Activated naive CD4-positive, alpha-beta T cell treated with anti-CD3 and anti-CD28 coated beads for 36 hours (primary cell): ENCODE data around the gene AOAH. TPM values are rescaled to one million over a fixed set of nuclear protein-coding genes. Genes with fewer than 3 reads are reported as not detected.

Experiments
- CTCF ChIA-PET: fragments of 350-600 bp; sonication (Branson Sonifier 250); formaldehyde crosslinking; loops from one replicate; lab custom pipeline; 2021; ENCODE audit warnings: antibody characterized with exemption; lab: Charles Lee
- DNase-seq: peaks from one replicate; pipeline ENCODE4 v3.0.0-alpha.2; 2020
- H3K27ac Mint-ChIP-seq: one replicate; pipeline ENCODE4 v1.8.0; 2021; ENCODE audit warnings: mild to moderate bottlenecking, mixed read lengths
- H3K27me3 Mint-ChIP-seq: one replicate; pipeline ENCODE4 v1.8.0; 2021; ENCODE audit warnings: low read depth, mixed read lengths
- H3K36me3 Mint-ChIP-seq: one replicate; pipeline ENCODE4 v1.8.0; 2021; ENCODE audit warnings: low read depth, mixed read lengths
- H3K4me1 Mint-ChIP-seq: one replicate; pipeline ENCODE4 v1.8.0; 2021; ENCODE audit warnings: low read depth, mixed read lengths
- H3K4me3 Mint-ChIP-seq: one replicate; pipeline ENCODE4 v1.8.0; 2021; ENCODE audit warnings: mild to moderate bottlenecking, moderate library complexity, mixed read lengths
- H3K9me3 Mint-ChIP-seq: one replicate; pipeline ENCODE4 v1.8.0; 2021; ENCODE audit warnings: mixed read lengths
- intact Hi-C: fragments of 100-400 bp; cut with micrococcal nuclease; formaldehyde crosslinking; loops from one replicate; pipeline ENCODE4 v1.15.1; 2023
- total RNA-seq, 2 experiments: library from RNA; stranded (reverse); gene quantifications; one replicate each; pipeline ENCODE4 v1.2.3, GENCODE V29; 2021

Gene AOAH
- total RNA-seq, 2 experiments from 2014 or later, result 0.67 to 1.2 TPM

DNA sequence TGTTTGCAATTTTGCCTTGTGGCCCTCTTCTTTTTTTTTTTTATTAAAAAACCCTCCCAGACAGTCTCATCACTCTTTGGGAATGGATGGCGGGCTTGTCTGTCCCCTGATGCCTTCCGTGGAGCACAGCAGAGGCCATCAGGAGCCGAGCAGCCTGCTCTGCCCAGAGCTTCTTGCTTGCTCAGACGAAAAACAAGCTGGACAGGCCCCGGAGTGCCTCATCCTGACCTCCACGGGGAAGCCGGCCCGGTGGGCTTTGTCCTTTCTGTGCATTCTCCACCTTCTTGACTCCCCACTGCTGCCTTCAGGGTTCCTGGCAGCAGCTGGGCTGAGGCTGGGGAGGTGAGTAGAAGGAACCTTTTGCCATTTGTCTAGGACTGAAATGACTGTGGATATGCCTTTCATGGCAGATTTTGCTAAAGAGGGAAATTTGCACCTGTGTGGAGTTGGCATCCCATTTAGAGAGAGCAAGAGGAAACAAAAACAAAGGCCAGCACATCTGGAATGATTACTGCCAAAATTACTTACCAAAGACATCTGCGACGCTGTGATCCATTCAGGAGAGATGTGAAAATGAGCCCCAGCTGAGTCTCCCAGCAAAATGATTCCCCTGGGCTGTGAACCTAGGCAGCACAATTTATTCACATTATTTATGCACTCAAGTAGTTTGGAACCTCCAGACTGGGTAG, 108.3 kb downstream of the AOAH start:
- CTCF ChIA-PET, result no interaction called here
- Mint-ChIP-seq H3K9me3 (no peaks in the 10 kb centered on the region), H3K4me3 (no peak overlapping the region), H3K4me1 (peaks cover 12% of the 10 kb centered on the region), H3K36me3 (no peaks in the 10 kb centered on the region), H3K27me3 (peaks cover 2% of the 10 kb centered on the region), H3K27ac (no peak overlapping the region)
- no peak for DNase-seq
- intact Hi-C loops, result no loop called here

DNA sequence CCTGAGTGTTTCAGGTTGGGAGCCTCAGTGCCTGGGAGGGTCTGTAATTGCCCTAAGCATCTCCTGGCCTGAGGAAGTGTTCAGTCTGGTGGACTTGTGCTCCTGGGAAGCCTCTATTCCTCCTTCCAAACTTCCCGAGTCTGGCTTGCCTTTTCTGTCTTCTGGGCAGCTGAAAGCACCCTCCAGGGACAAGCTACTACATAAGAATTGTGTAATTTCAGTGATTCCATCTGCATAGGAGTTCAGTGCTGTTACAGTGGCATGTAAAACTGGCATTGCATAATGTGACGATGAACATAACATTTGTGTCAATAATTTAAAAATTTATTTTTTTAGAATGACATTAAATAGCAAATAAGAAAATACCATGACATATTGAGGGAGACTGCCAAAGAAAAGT, 109.3 kb downstream of the AOAH start:
- Mint-ChIP-seq H3K4me1 (peaks cover 11% of the 10 kb centered on the region), H3K36me3 (no peaks in the 10 kb centered on the region), H3K27me3 (peaks cover 2% of the 10 kb centered on the region), H3K4me3 (no peak overlapping the region), H3K27ac (no peak overlapping the region), H3K9me3 (no peaks in the 10 kb centered on the region)
- CTCF ChIA-PET, result no interaction called here
- intact Hi-C loops, result no loop called here
- no peak for DNase-seq

DNA sequence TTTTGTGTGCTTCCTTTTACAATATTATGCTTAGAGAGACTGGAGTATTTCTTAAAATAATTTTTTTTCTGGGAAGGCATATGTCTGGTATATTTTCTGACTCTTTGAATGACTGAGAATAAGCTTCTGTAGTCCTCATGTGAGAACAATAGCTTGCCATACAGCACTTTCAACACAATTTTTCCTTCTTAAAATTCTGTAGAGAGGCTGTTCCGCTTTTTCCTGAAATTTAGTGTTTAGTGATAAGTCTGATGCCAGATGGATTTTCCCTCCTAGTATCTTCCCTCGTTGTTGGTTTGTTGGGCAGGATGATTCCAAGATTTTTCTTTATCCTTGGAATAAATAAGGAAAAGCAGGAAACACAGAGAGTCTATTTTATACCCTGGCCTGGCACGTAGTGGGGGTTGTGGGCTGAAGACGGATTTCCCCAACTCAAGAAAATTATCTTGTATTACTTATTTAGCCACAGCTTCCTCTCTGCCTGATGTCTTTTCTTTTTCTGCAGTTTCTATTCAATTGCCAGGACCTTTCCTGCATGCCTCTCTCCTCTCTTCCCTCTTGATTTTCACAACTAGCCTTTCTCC, 111.2 kb downstream of the AOAH start:
- H3K27ac Mint-ChIP-seq, result no peak overlapping the region
- peaks cover 2% of the 10 kb centered on the region for H3K27me3 Mint-ChIP-seq
- H3K36me3 Mint-ChIP-seq, result no peaks in the 10 kb centered on the region
- CTCF ChIA-PET, result interaction anchor here (0.5 kb wide), 1 partner anchor 33 kb away, joined by 3 read pairs; no protein-coding TSS in a partner anchor
- intact Hi-C loops, result no loop called here
- H3K9me3 Mint-ChIP-seq, result no peaks in the 10 kb centered on the region
- no peak for DNase-seq
- H3K4me1 Mint-ChIP-seq, result peaks cover 21% of the 10 kb centered on the region
- H3K4me3 Mint-ChIP-seq, result no peak overlapping the region

DNA sequence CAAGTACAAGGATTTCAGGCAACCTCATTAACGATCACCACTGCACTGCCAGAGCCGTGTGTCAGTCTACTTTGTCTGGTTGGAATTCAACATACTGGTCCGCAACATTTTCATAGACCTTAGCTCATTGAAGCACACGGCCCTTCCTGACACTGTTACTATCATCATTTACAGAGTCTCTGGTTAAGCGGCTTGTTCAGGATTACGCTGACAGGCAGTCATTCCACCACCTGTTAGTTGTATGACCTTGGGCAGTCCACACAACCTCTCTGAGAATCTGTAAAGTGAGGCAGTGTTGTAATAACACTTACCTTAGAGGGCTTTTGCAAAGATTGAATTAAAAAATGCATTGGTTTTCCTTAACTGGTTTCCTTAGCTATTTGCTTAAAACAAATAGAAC, 112.6 kb downstream of the AOAH start:
- Mint-ChIP-seq H3K4me3 (no peak overlapping the region), H3K36me3 (no peaks in the 10 kb centered on the region), H3K4me1 (peaks cover 35% of the 10 kb centered on the region), H3K9me3 (no peaks in the 10 kb centered on the region), H3K27ac (no peak overlapping the region), H3K27me3 (peaks cover 2% of the 10 kb centered on the region)
- intact Hi-C loops, result no loop called here
- CTCF ChIA-PET, result interaction anchor here (0.6 to 1.0 kb wide), 2 partner anchors 58 to 128 kb away, joined by 3 read pairs; no protein-coding TSS in a partner anchor
- DNase-seq, result no peak

DNA sequence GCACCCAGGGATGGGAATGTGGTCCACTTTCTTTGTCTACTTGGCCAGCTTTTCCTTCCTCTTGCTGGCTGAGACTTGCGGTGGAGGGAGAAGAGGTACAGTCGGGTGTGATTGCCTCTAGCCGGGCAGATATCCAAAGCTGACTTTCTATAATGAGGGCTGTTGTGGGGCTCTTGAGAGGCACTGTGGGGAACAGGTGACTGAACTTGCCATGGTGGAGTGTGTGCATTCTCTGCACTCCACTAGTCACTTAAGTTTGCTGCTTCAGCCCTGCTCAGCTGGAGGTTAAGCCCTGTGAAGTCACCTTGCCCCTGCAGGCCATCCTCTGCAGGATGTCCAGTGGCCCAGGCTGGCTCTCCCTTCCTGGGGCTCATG, 116.6 kb downstream of the AOAH start:
- intact Hi-C loops, result loop anchor here (10.0 kb wide), 2 partner anchors 737 to 837 kb away; partner anchors contain the start of gene ELMO1
- H3K9me3 Mint-ChIP-seq, result no peaks in the 10 kb centered on the region
- H3K4me1 Mint-ChIP-seq, result peaks cover 55% of the 10 kb centered on the region
- CTCF ChIA-PET, result no interaction called here
- no peak overlapping the region for H3K27ac Mint-ChIP-seq
- no peak overlapping the region for H3K4me3 Mint-ChIP-seq
- no peaks in the 10 kb centered on the region for H3K36me3 Mint-ChIP-seq
- H3K27me3 Mint-ChIP-seq, result no peaks in the 10 kb centered on the region
- DNase-seq, result no peak

DNA sequence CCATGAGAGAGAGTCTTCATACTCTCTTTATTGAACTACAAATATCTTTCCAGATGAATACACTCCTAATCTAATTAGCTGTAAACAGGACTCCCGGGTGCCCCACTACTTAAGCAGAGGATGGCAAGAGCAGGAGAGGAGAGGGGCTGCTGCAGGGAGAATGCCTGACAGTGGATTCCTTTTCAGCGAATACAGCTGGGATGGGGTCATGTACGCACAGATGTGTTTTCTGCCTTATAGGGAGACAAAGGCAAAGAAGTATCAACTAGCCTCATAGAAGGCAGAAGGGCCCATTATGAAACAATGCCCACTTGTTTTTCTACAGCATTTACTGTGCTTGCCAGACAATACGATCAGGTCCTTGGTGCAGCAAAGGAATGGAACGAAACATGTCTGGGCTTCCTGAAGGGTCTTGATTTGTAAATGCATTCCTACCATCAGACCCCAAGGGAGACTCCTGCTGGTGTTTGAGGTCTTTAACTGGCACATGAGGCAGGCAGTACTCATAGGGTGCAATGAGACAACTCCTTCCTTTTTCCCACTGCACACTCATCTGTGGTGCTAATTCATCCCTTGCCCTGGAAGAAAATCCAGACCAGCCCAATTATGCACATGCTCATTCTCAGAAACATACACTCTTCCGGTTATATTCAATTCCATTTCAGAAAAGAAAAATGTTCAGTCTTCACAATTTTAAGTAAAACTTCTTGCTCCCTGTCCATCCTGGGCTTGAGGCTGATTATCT, 117.1 kb downstream of the AOAH start:
- peaks cover 61% of the 10 kb centered on the region for H3K4me1 Mint-ChIP-seq
- no peaks in the 10 kb centered on the region for H3K36me3 Mint-ChIP-seq
- H3K9me3 Mint-ChIP-seq, result no peaks in the 10 kb centered on the region
- H3K27me3 Mint-ChIP-seq, result no peaks in the 10 kb centered on the region
- no peak for DNase-seq
- no peak overlapping the region for H3K4me3 Mint-ChIP-seq
- intact Hi-C loops, result loop anchor here (10.0 kb wide), 2 partner anchors 738 to 838 kb away; partner anchors contain the start of gene ELMO1
- CTCF ChIA-PET, result interaction anchor here (0.5 to 0.7 kb wide), 2 partner anchors 575 to 1234 kb away, joined by 3 to 4 read pairs; no protein-coding TSS in a partner anchor
- no peak overlapping the region for H3K27ac Mint-ChIP-seq

DNA sequence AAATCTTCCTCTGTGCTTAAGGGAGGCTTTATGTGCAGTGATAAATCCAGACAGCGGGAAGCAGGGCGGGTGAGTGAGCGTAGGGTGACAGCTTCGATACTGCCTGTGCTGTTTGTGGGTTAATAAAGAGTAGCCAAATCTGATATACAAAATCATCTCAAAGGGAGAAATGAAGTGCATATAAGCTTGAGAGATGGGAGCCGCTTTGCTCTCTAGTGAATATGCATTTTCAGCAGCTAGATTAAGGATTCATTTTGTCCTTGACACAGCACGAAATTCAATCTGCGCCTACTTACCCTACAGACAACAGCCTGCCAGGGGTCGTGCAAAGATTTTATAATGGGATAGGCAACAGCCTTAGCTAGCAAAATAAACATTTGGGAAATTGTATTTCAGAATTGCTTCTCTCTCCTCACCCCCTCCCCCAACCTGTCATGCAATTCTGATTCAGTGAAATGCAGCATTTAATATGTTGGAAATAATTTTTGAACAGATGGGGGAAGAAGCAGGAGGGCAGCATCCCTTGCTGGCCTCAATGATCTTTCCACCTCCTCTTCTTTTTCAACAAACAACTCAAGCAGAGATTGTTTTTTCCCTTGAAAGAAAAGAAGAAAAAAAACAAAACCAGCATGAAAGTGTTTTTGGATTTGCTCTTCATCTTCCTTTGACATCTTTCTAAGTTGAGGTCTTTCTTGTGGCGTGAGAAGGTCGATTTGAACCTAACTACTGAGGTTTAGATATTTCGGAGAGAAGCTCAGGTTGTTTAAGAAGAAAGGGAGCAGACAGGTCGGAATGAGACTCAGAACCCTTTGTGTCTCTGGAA, 117.9 kb downstream of the AOAH start:
- no peaks in the 10 kb centered on the region for H3K9me3 Mint-ChIP-seq
- no peak overlapping the region for H3K4me3 Mint-ChIP-seq
- H3K4me1 Mint-ChIP-seq, result peaks cover 69% of the 10 kb centered on the region
- H3K27ac Mint-ChIP-seq, result no peak overlapping the region
- H3K27me3 Mint-ChIP-seq, result no peaks in the 10 kb centered on the region
- CTCF ChIA-PET, result interaction anchor here (0.5 to 0.8 kb wide), 3 partner anchors 65 to 1234 kb away, joined by 3 to 4 read pairs (median 3); no protein-coding TSS in a partner anchor
- intact Hi-C loops, result loop anchor here (10.0 kb wide), 2 partner anchors 738 to 838 kb away; partner anchors contain the start of gene ELMO1
- no peaks in the 10 kb centered on the region for H3K36me3 Mint-ChIP-seq
- DNase-seq, result no peak

DNA sequence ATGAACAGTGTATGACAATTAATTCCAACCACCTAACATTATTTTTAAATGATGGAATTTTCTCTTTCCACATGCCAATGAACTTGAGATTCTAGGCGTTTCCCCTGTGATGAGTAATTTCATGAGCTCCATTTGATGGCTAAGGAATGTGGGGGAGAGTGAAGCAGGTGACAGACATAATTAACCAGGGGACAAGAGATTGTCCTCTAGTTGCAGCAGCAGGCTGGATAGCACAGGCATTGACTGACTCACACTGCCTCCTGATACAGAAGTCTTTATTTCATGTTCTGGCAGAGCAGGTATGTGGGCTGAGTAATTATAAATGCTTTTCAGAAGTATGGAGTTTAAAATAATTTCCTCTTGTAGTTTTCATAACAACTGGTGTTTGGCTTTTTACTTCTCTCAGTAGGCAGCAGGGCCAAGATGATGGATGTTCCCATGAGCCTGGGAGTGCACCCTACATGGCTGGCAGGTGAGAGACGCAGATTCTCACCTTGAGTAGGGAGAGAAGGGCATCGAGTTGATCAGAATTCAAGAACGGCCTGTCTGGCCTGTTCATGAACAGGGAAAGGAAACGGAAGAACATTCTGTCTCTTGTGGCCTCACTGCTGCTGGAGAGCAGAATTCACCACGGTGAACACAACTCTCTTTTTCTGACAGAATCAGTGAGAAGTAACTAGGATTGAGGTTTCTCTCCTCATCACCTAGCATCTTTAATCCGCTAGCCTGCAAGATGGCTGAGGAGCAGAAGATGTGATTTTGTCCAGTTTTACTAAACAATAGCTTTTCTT, 118.8 kb downstream of the AOAH start:
- H3K9me3 Mint-ChIP-seq, result no peaks in the 10 kb centered on the region
- H3K36me3 Mint-ChIP-seq, result no peaks in the 10 kb centered on the region
- H3K27ac Mint-ChIP-seq, result no peak overlapping the region
- H3K4me3 Mint-ChIP-seq, result no peak overlapping the region
- H3K4me1 Mint-ChIP-seq, result peaks cover 78% of the 10 kb centered on the region
- CTCF ChIA-PET, result interaction anchor here (0.5 to 2.7 kb wide), 4 partner anchors 20 to 68 kb away, joined by 3 to 11 read pairs (median 4); no protein-coding TSS in a partner anchor
- no peak for DNase-seq
- no peaks in the 10 kb centered on the region for H3K27me3 Mint-ChIP-seq
- intact Hi-C loops, result loop anchor here (10.0 kb wide), 2 partner anchors 739 to 839 kb away; partner anchors contain the start of gene ELMO1

DNA sequence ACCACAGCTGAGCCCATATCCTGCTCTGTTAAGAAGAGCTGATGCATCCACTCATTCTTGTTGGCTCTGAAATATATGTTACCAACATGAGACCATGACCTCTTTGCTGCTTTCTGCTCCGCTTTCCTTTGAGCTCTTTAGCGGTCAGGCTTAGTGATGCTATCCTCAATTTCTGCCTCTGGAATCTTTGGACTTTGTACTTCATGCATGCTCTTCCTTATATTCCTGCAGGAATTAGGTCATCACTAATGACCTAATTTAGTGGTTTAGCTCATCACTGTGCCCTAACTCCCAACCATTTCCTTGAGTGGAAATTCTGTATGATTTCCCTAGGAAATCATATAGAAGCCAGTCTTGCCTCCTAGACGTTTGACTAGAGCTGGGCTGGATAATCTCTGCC, 119.5 kb downstream of the AOAH start:
- Mint-ChIP-seq H3K27ac (no peak overlapping the region), H3K36me3 (no peaks in the 10 kb centered on the region), H3K9me3 (no peaks in the 10 kb centered on the region), H3K4me1 (peaks cover 84% of the 10 kb centered on the region), H3K27me3 (no peaks in the 10 kb centered on the region), H3K4me3 (no peak overlapping the region)
- CTCF ChIA-PET, result interaction anchor here (0.5 to 2.7 kb wide), 4 partner anchors 20 to 74 kb away, joined by 3 to 11 read pairs (median 4); no protein-coding TSS in a partner anchor
- intact Hi-C loops, result loop anchor here (5.0 to 10.0 kb wide), 6 partner anchors 78 to 840 kb away; partner anchors contain the start of gene ELMO1
- DNase-seq, result no peak

DNA sequence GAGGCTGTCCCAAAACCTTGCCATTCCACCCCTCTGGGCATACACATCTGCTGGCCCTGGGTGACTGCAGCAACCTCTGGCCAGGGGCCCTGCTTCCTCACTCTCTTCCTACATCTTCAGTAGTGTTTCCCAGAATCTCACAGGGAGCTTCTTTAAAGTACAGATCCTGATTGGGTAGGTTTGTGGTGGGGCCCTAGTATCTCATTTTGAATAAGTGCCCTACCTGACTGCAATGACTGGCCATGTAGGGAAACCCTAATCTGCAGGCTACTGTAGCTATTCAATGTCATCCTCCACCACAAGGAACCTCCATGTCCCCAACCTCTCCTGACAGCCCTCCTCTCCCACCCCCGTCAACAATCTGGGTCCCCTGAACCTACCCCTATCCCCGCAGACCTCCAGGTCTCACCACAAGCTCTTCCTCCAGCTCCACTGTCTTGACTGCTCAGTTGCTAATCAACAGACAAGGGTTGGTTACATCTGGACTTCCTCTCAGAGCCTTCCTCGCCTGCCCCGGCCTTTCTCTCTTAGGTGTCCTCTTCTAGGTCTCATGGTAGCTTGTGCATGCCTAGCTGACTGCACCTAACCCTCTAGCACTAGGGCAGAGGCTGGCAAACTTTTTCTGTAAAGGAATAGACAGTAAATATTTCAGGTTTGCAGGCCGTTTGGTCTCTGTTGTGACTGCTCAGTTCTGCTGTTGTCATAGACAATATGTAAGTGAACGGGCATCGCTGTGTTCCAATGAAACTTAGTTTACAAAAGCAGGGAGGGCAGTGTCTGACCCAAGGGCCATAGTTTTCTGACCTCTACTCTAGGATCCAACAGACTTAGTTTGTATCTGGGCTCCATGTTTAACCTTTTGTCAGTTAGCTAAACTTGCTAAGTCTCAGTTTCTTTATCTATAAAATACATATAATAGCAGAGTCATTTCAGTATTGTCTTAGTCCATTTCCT, 121.1 kb downstream of the AOAH start:
- Mint-ChIP-seq H3K36me3 (no peaks in the 10 kb centered on the region), H3K4me3 (no peak overlapping the region), H3K27ac (no peak overlapping the region), H3K9me3 (no peaks in the 10 kb centered on the region), H3K27me3 (no peaks in the 10 kb centered on the region), H3K4me1 (peaks cover 80% of the 10 kb centered on the region)
- no peak for DNase-seq
- CTCF ChIA-PET, result interaction anchor here (0.6 to 2.7 kb wide), 4 partner anchors 22 to 131 kb away, joined by 3 to 11 read pairs (median 3); no protein-coding TSS in a partner anchor
- intact Hi-C loops, result loop anchor here (5.0 to 10.0 kb wide), 6 partner anchors 76 to 842 kb away; partner anchors contain the start of gene ELMO1
